Stimulated activated CD8-positive, alpha-beta memory T cell treated with anti-CD3 and anti-CD28 coated beads, Interleukin-12 subunit alpha, Interleukin-12 subunit beta, amount 100 ng/mL, for 24 hours (primary cell): ENCODE results near the gene DUSP14.
"Not testable (repeated sequence)": the region's sequence is repeated elsewhere in the genome, so short reads cannot be mapped to it uniquely, and the experiment has no call there.

Source experiments
- DNase-seq: peaks from one replicate; pipeline ENCODE4 v3.0.0-alpha.2; 2020; ENCODE audit errors: extremely low read depth

DUSP14 gene

DNA sequence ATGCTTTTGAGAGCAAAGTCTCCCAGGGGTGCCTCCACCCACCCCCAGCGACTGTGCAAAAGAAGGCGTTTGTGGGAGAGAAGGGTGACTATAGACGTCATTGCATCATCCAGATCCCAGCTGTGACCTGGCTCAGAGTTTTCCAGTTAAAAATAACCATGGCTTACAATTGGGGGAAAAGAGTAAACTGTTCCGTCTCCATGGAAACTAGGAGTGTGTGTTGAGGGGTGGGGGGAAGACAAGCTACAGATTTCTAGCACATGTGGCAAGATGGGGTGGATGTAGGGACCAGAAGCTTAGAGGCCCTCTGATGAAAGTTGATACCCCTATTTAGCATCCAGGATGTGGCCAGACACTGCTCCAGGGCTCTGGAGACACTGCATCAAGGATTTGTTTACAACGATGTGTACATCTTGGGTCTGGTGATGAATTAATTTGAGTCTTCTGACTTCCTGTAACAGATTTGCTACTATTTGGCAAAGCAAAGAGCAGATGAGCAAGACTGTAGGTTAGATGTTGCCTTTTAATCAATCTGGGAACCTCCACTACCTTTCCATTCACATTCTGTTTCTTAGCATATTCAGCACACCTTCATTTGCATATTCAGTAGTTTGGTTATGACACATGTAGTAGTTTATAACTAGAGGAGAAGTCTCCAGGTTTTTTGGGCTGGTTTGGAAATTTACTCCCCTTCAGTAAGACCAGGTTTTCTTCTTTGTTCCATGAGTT is 6.2 kb upstream of the DUSP14 start:
- no peak for DNase-seq

DNA sequence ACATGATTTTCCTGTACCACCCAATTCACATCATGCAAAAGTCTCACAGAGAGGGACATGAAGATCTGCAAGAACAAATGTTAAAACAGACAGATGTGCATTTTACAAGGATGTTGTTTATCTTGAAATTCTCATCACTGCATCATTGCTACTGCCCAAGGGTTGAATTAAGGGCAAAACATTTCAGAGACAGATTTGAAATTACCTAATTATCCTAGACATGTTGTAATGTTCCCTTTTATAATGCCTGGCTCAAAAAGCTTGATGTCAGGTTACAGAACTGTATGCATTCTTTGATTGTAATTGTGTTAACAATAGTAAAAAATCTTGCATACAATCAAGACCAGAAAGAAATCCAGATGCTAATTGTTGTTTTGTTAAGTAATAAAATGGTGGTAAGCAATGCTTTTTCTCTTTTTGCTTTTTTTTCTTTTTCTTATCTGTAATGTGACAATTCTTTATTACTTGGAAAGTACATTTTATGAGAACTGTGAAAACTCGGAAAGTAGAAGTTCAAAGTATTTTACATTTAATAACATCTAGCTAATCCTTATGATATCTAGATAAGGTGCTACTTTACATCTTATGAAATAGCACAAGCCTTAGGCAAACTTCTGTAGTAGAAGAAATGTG is 3.6 kb upstream of the DUSP14 start:
- no peak for DNase-seq

GRCh38 chr17:37488009-37488604 is 1.6 kb upstream of the DUSP14 start:
- no peak for DNase-seq

DNA sequence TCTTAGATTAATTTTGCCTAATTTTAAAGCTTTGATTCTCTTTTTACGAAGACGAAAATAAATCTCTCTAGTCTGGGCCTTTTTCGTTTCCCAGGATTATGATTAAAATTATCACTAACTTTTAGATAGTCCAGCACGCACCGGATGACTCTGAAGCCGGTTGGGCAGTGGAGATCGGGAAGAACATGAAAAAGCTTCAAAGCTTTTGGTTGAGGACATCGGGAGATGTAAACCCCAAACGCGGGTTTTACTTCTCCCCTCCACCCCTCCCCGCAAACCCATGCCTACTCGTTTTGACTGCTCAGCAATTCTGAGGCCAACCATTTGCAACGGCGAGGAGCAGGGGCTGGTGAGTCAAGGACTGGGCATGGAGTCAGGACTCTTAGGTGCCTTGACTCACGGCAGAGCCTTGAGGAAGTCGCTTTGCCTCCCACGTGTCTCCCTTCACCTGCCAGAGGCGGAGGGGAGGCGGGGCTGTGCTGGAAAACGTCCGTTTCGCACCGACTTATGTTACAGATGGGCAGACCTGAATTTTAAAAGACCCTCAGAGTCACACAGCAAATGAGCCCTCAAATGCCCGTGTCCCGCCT is 989 bp upstream of the DUSP14 start:
- peak; percentile 14 for DNase-seq

DNA sequence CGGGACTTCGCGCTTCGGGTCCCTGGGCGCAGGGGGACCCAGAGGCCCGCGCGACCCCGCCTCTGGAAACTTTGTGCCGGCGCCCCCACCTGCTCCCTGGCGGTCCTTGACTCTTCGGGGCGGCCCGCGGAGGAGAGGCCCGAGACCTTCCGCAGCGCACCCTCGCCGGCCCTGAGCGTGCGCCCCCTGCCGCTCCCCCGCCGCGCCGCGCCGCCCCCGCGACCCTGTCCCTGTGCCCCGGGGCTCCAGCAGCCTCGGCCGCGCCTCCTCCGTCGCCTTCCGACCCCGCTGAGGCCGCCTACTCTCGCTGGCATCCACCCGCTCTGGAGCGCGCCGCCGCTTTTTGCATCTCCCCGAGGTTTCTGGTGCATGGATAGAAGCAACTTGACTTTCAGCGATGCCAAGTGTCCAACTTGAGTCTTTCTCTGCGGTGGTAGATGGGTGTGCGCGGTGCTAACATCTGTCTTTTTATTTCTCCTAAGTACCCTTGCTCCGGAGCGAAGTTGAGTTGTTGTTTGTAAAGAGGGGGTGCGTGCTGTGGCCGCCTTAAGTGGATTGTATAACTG is 414 bp downstream of the DUSP14 start:
- DNase-seq, result peak; percentile 38

- no peak for DNase-seq
These were observed 1.2 kb downstream of the DUSP14 start for GRCh38 chr17:37490638-37491614.

GRCh38 chr17:37492167-37492566 is 2.5 kb downstream of the DUSP14 start:
- DNase-seq, result no peak

DNA sequence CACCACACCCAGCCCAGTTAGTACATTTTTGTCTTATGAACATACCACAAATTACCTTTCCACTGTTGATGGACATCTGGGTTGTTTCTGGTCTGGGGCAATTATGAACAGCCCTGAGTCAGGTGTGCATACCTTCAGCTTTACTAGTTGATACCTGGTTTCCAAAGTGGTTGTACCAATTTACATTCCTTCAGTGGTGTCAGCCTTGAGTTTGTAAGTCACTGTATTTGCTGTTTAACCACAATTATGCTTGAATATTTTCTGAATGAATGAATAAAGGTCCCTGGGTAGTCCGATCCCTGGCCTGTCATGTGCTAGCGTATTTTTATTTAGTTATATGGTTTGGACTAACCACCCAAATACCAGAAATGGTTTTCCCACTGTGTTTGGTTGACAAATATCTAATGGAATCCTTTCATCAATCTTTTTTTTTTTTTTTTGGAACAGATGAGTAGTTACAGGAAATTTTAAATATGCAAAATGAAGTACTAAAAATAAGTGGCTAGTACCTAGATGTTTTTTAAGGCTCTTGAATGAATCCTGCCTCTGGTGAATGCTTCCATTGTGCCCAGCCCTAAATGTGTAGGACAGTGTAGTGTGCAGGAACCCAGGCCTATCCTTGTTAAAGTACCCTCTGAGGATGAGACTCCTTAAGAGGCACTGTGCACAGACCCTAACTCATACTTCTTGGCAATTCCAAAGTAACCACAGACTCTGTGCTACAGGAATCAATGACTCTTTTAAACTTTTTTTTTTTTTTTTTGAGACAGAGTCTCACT is 3.7 kb downstream of the DUSP14 start:
- no peak for DNase-seq

DNA sequence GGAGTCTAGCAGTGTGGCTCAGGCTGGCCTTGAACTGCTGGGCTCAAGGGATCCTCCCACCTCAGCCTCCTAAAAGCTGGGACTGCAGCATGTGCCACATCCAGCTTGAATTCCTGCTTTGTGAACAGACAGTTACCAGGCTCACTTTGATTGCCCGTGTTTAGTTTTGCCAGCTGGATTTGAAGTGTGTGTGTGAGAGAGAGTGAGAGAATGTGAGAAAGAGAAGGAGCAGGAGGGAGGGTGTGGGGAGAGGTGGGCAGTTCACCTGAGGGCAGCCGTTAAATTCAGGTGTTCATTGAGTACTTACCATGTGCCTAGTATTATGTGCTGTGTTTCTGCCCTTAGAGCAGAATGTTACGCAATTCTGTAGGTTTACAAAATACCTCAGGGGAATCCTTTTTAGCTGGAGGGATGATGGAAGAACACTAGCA is 4.7 kb downstream of the DUSP14 start:
- DNase-seq, result no peak

- no peak for DNase-seq
These were observed 5.3 kb downstream of the DUSP14 start for GRCh38 chr17:37494971-37495370.

DNA sequence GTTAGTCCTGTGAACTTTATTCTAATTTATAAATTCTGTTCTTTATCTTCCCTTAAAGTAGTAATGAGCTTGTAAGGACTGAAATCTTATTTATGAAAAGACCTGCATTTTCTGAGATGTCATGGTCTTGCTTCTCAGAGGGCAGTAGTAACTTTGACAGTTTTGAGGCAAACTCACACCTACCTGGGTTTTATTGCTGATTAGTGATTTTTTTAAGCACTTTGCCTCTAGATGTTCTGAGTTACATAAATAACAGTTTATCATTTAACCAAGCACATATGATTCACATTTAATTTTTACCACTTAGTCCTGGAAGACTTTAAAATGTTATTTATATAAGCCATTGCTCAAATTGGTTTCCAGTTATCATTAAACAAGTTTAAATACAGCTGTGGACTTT is 10.7 kb downstream of the DUSP14 start:
- no peak for DNase-seq

- DNase-seq, result no peak
These were observed 12.6 kb downstream of the DUSP14 start for GRCh38 chr17:37502009-37502936.

GRCh38 chr17:37503148-37503547 is 13.5 kb downstream of the DUSP14 start:
- DNase-seq, result no peak

DNA sequence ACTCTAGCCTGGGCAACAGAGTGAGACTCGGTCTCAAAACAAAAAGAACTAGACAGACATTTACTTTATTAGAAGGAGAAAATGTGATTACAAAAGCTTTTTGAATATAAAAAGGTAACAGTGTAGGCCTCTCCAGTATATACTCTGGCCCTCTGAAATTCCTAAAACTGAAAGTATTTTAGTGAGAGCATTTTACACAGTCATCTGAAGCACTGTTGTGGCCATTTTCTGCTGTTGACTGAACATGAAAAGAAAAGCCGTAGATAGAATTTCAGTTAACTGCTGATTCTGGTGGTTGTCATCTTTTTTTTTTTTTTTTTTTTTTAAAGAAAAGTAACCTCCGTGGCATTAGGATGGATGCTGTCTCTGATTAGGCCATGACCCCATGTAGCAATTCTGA is 15.6 kb downstream of the DUSP14 start:
- DNase-seq, result no peak

DNA sequence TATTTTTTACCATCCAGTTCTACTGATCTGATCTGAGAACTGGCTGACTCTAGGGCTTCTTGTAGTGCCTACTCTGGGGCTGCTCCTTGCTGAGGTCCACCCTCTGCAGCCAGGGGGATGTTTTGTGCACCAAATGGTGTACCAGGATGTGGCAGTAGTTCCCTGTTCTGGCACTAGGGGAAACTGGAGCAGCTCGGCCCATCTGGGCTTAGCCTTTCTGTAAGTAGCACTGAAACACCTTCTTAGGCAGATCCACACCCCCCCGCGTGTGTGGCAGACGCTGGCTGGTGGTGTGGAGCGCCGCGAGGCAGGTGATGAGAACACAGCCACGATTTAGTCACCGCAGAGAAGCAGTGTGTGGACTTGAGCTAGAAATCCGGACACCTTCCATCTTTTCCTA is 17.0 kb downstream of the DUSP14 start:
- no peak for DNase-seq

- DNase-seq, result no peak
These were observed 17.4 kb downstream of the DUSP14 start for GRCh38 chr17:37507111-37507510.

DNA sequence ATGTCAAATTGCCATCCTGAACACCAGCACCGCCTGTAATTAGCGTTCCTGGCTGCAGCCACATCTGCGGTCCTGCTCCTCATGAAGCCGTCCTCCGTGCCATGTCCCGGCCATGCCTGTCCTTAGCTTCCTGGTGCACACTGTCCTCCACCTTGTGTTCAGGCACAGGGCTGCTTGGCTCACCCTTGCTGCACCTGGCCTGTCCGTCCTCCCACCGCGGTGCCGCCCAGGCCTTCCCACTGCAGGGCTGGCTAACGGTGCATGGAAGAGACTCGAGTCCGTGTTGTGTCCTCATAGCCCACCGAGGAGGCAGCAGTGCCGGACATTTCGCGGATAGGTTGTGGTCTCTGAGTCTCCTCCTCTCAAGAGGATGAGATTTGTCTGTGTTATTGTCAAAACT is 20.4 kb downstream of the DUSP14 start:
- no peak for DNase-seq

- not testable (repeated sequence) for DNase-seq
These were observed 22.0 kb downstream of the DUSP14 start for GRCh38 chr17:37511642-37512041.

- DNase-seq, result no peak
These were observed 22.9 kb downstream of the DUSP14 start for GRCh38 chr17:37512442-37513068.
